HepG2 (cell line): ENCODE data around the gene B4GALT2. TPM values are rescaled to one million over a fixed set of nuclear protein-coding genes. Genes with fewer than 3 reads are reported as not detected.

Experiments
- BRCA1 ChIP-seq: sonication (generic); formaldehyde crosslinking; IDR thresholded peaks from 2 replicates; pipeline ENCODE4 v1.4.0; 2020; ENCODE audit warnings: missing genetic modification reagents
- DRAP1 ChIP-seq: IDR thresholded peaks from 2 replicates; pipeline ENCODE4 v1.6.1; 2016; ENCODE audit warnings: missing genetic modification reagents, missing compliant biosample characterization
- ELK4 ChIP-seq: sonication (generic); formaldehyde crosslinking; IDR thresholded peaks from 2 replicates; pipeline ENCODE4 v1.9.0; 2021; ENCODE audit warnings: missing genetic modification reagents, borderline replicate concordance
- KDM3A ChIP-seq: IDR thresholded peaks from 2 replicates; pipeline ENCODE4 v1.6.1; 2018; ENCODE audit warnings: low read depth, missing compliant biosample characterization
- POLR2A ChIP-seq, 2 experiments: IDR thresholded peaks; 2 replicates each; pipeline ENCODE4 v1.6.1; 2011; ENCODE audit warnings: low read depth in 2 of 2, low read length in 2 of 2, mild to moderate bottlenecking in 1 of 2, moderate library complexity in 1 of 2; ENCODE audit not compliant: insufficient read depth in 1 of 2
- RAD21 ChIP-seq: fragments of 450-650 bp; formaldehyde crosslinking; IDR thresholded peaks from 2 replicates; pipeline ENCODE4 v1.5.0; 2020; ENCODE audit warnings: mild to moderate bottlenecking
- TP53 ChIP-seq: sonication (generic); formaldehyde crosslinking; conservative IDR thresholded peaks from 2 replicates; pipeline ENCODE4 v1.4.0; 2020; ENCODE audit warnings: missing genetic modification reagents
- ZBTB14 ChIP-seq: sonication (generic); formaldehyde crosslinking; IDR thresholded peaks from 2 replicates; pipeline ENCODE4 v1.4.0; 2020; ENCODE audit warnings: missing genetic modification reagents
- ZFP36L1 ChIP-seq: sonication (generic); formaldehyde crosslinking; IDR thresholded peaks from 2 replicates; pipeline ENCODE4 v1.8.0; 2022; ENCODE audit warnings: mild to moderate bottlenecking, missing genetic modification reagents, moderate library complexity
- ZIK1 ChIP-seq: sonication (generic); formaldehyde crosslinking; IDR thresholded peaks from 2 replicates; pipeline ENCODE4 v1.5.0; 2020; ENCODE audit warnings: mild to moderate bottlenecking, low read depth, missing genetic modification reagents, borderline replicate concordance
- ZNF329 ChIP-seq: sonication (generic); formaldehyde crosslinking; IDR thresholded peaks from 2 replicates; pipeline ENCODE4 v1.9.0; 2021; ENCODE audit warnings: low read depth, mild to moderate bottlenecking, missing genetic modification reagents
- polyA plus RNA-seq, 8 experiments: library from polyadenylated mRNA; depleted of rRNA in 3 of 8; stranded (reverse) in 7 of 8; unstranded in 1 of 8; fragments of >200 nt; fragmentation: Illumina TruSeq in 4 of 8; extraction: Trizol in 4 of 8; gene quantifications; 2 replicates each; pipeline versions ENCODE4 v1.2.1 to v1.2.3, GENCODE V29; 2011 to 2016; ENCODE audit warnings: low read depth in 4 of 8, missing spikeins in 1 of 8, mixed read lengths in 1 of 8; ENCODE audit not compliant: insufficient read depth in 1 of 8
- total RNA-seq, 5 experiments: library from RNA; depleted of rRNA; stranded (reverse); fragments of >200 nt; fragmentation: Illumina TruSeq; extraction: Trizol; gene quantifications; 2 replicates each; pipeline ENCODE4 v1.2.3, GENCODE V29; 2016; ENCODE audit warnings: low read depth in 1 of 5

B4GALT2 gene
- total and polyA plus RNA-seq, 2 of the 13 experiments (the other 11 are each of a cell fraction or from before 2014, with no cell fraction given): 41.9 to 78.0 TPM

GRCh38 chr1:44030605-44031251, 51.7 kb downstream of the B4GALT2 start (continued):
- TF ChIP-seq POLR2A (IDR thresholded peaks at IDR 0.05; ENCODE audit: insufficient read depth in 1 of 2, low read depth in 2 of 2, low read length in 2 of 2) (0 out of 4 replicates have a peak, but pooled peaks of 1 of the 2 experiments have one; percentile 16), ELK4 (CRISPR knock-in tag) (no peak), BRCA1 (CRISPR knock-in tag) (0 out of 2 replicates have a peak, but pooled peaks have one; percentile 17), ZBTB14 (0 out of 2 replicates have a peak, but pooled peaks have one; percentile 33), TP53 (CRISPR knock-in tag) (no peak), ZIK1 (CRISPR knock-in tag) (0 out of 2 replicates have a peak, but pooled peaks have one; percentile 22), ZFP36L1 (CRISPR knock-in tag) (no peak), DRAP1 (CRISPR knock-in tag) (no peak), RAD21 (peak; percentile 68), KDM3A (no peak), ZNF329 (CRISPR knock-in tag) (peak; percentile 73; the same call in 1 of the 2 replicates)
